CD4-positive, alpha-beta memory T cell (primary cell): ENCODE measurements around the gene CCSER1. TPM values are rescaled to one million over a fixed set of nuclear protein-coding genes. Genes with fewer than 3 reads are reported as not detected.

ENCODE experiments used
- CTCF ChIA-PET: fragments of 350-600 bp; sonication (Branson Sonifier 250); formaldehyde crosslinking; loops from one replicate; lab custom pipeline; 2021; ENCODE audit warnings: inconsistent platforms; ENCODE audit not compliant: partially characterized antibody; lab: Charles Lee
- POLR2A ChIA-PET: fragments of 350-600 bp; sonication (Branson Sonifier 250); formaldehyde crosslinking; loops from one replicate; lab custom pipeline; 2021; ENCODE audit not compliant: partially characterized antibody; lab: Charles Lee
- DNase-seq, 5 donors: peaks; one replicate each; pipeline versions ENCODE4 v3.0.0 to v3.0.0-alpha.2; 2020 to 2022; ENCODE audit warnings: mixed read lengths in 1 of 5
- H3K27ac ChIP-seq: one replicate; pipeline ENCODE4 v1.7.0; 2013; ENCODE audit warnings: low read depth, low read length
- H3K27me3 ChIP-seq: 2 replicates; pipeline ENCODE4 v1.7.0; 2013; ENCODE audit warnings: mild to moderate bottlenecking, low read length, moderate library complexity; ENCODE audit not compliant: insufficient read depth
- H3K36me3 ChIP-seq: 2 replicates; pipeline ENCODE4 v1.7.0; 2013; ENCODE audit warnings: mild to moderate bottlenecking, low read length, moderate library complexity; ENCODE audit not compliant: insufficient read depth
- H3K4me1 ChIP-seq: 2 replicates; pipeline ENCODE4 v1.7.0; 2013; ENCODE audit warnings: mild to moderate bottlenecking, low read length, moderate library complexity; ENCODE audit not compliant: insufficient read depth
- H3K4me3 ChIP-seq, 2 donors: one replicate each; pipeline ENCODE4 v1.7.0; 2013; ENCODE audit warnings: low read length in 2 of 2, mild to moderate bottlenecking in 1 of 2
- H3K9me3 ChIP-seq, 2 donors: one replicate each; pipeline ENCODE4 v1.7.0; 2013; ENCODE audit warnings: low read length in 2 of 2, control low read depth in 1 of 2; ENCODE audit not compliant: control insufficient read depth in 1 of 2
- H3K27ac Mint-ChIP-seq, 7 donors: one replicate each; pipeline ENCODE4 v1.8.0; 2020 to 2021; ENCODE audit warnings: mixed read lengths in 7 of 7, mild to moderate bottlenecking in 6 of 7, inconsistent platforms in 3 of 7, moderate library complexity in 3 of 7
- H3K27me3 Mint-ChIP-seq, 2 donors: one replicate each; pipeline ENCODE4 v1.8.0; 2020 to 2021; ENCODE audit warnings: mixed read lengths in 2 of 2
- H3K36me3 Mint-ChIP-seq, 2 donors: one replicate each; pipeline ENCODE4 v1.8.0; 2020 to 2021; ENCODE audit warnings: mixed read lengths in 2 of 2, inconsistent platforms in 1 of 2, mild to moderate bottlenecking in 1 of 2
- H3K4me1 Mint-ChIP-seq, 4 donors: one replicate each; pipeline ENCODE4 v1.8.0; 2020 to 2021; ENCODE audit warnings: mixed read lengths in 4 of 4, mild to moderate bottlenecking in 1 of 4
- H3K4me3 Mint-ChIP-seq, 8 donors: one replicate each; pipeline ENCODE4 v1.8.0; 2020 to 2021; ENCODE audit warnings: mixed read lengths in 8 of 8, mild to moderate bottlenecking in 7 of 8, moderate library complexity in 6 of 8, inconsistent platforms in 3 of 8
- H3K9me3 Mint-ChIP-seq, 8 donors: one replicate each; pipeline ENCODE4 v1.8.0; 2020 to 2021; ENCODE audit warnings: mixed read lengths in 8 of 8, mild to moderate bottlenecking in 5 of 8, inconsistent platforms in 3 of 8, moderate library complexity in 1 of 8
- intact Hi-C: fragments of 100-400 bp; cut with micrococcal nuclease; formaldehyde crosslinking; loops from one replicate; pipeline ENCODE4 v1.15.1; 2023
- polyA plus RNA-seq, 2 donors: library from polyadenylated mRNA; unstranded; fragments of 300-500 nt; fragmentation: Illumina TruSeq; gene quantifications; one replicate each; pipeline ENCODE4 v1.2.3, GENCODE V29; 2021
- total RNA-seq, 2 experiments: library from RNA; stranded (reverse); gene quantifications; one replicate each; pipeline ENCODE4 v1.2.3, GENCODE V29; 2021

Gene CCSER1
- total and polyA plus RNA-seq, 4 experiments from 2014 or later = 0.47 to 2.0 (median 1.7) TPM; not detected in 1

GRCh38 chr4:90280954-90281353 lies 153.8 kb downstream of the CCSER1 start:
- ChIA-PET POLR2A (no interaction called here), CTCF (no interaction called here)
- DNase-seq = no peak
- H3K4me1 ChIP-seq = no peaks in the 10 kb centered on the region
- H3K36me3 ChIP-seq = no peaks in the 10 kb centered on the region
- no peak overlapping the region for H3K27ac ChIP-seq
- H3K9me3 ChIP-seq = no peaks in the 10 kb centered on the region
- Mint-ChIP-seq H3K9me3 (peaks cover 0 to 4% (median 0%) of the 10 kb centered on the region in 8 donors), H3K36me3 (no peaks in the 10 kb centered on the region), H3K4me1 (no peaks in the 10 kb centered on the region), H3K4me3 (no peak overlapping the region), H3K27me3 (peaks cover 0 to 1% of the 10 kb centered on the region in 2 donors), H3K27ac (no peak overlapping the region)
- no peaks in the 10 kb centered on the region for H3K27me3 ChIP-seq
- H3K4me3 ChIP-seq = no peak overlapping the region
- intact Hi-C loops = no loop called here

GRCh38 chr4:90281541-90282355 lies 154.6 kb downstream of the CCSER1 start:
- Histone ChIP-seq H3K36me3 (no peaks in the 10 kb centered on the region), H3K4me3 (no peak overlapping the region), H3K9me3 (no peaks in the 10 kb centered on the region), H3K4me1 (no peaks in the 10 kb centered on the region), H3K27me3 (no peaks in the 10 kb centered on the region), H3K27ac (no peak overlapping the region)
- CTCF ChIA-PET = no interaction called here
- Mint-ChIP-seq H3K4me3 (no peak overlapping the region), H3K9me3 (peaks cover 0 to 4% (median 0%) of the 10 kb centered on the region in 8 donors), H3K27ac (no peak overlapping the region), H3K36me3 (no peaks in the 10 kb centered on the region), H3K27me3 (peaks cover 0 to 1% of the 10 kb centered on the region in 2 donors), H3K4me1 (no peaks in the 10 kb centered on the region)
- POLR2A ChIA-PET = no interaction called here
- DNase-seq = no peak
- intact Hi-C loops = no loop called here

- no peak overlapping the region for H3K27ac Mint-ChIP-seq
- no peaks in the 10 kb centered on the region for H3K27me3 ChIP-seq
- ChIA-PET CTCF (no interaction called here), POLR2A (no interaction called here)
- H3K36me3 ChIP-seq = no peaks in the 10 kb centered on the region
- H3K4me1 Mint-ChIP-seq = no peaks in the 10 kb centered on the region
- H3K27me3 Mint-ChIP-seq = peaks cover 0 to 2% of the 10 kb centered on the region in 2 donors
- no peak overlapping the region for H3K4me3 ChIP-seq
- no peak overlapping the region for H3K4me3 Mint-ChIP-seq
- H3K9me3 Mint-ChIP-seq = no peaks in the 10 kb centered on the region
- no peaks in the 10 kb centered on the region for H3K4me1 ChIP-seq
- H3K9me3 ChIP-seq = no peaks in the 10 kb centered on the region
- no peak for DNase-seq
- intact Hi-C loops = loop anchor here (5.0 kb wide), 1 partner anchor 853 kb away; no protein-coding TSS in a partner anchor
- H3K27ac ChIP-seq = no peak overlapping the region
- no peaks in the 10 kb centered on the region for H3K36me3 Mint-ChIP-seq
Observed at GRCh38 chr4:90290345-90290744, 163.2 kb downstream of the CCSER1 start.

- intact Hi-C loops = loop anchor here (5.0 kb wide), 1 partner anchor 855 kb away; no protein-coding TSS in a partner anchor
- Mint-ChIP-seq H3K9me3 (no peaks in the 10 kb centered on the region), H3K4me3 (no peak overlapping the region), H3K27me3 (peaks cover 0 to 1% of the 10 kb centered on the region in 2 donors), H3K27ac (no peak overlapping the region), H3K4me1 (no peaks in the 10 kb centered on the region), H3K36me3 (no peaks in the 10 kb centered on the region)
- H3K4me1 ChIP-seq = no peaks in the 10 kb centered on the region
- CTCF ChIA-PET = no interaction called here
- no peak overlapping the region for H3K27ac ChIP-seq
- H3K9me3 ChIP-seq = no peaks in the 10 kb centered on the region
- H3K36me3 ChIP-seq = no peaks in the 10 kb centered on the region
- no peak for DNase-seq
- POLR2A ChIA-PET = no interaction called here
- no peaks in the 10 kb centered on the region for H3K27me3 ChIP-seq
- no peak overlapping the region for H3K4me3 ChIP-seq
Observed at GRCh38 chr4:90292438-90292837, 165.2 kb downstream of the CCSER1 start.

- POLR2A ChIA-PET = no interaction called here
- Mint-ChIP-seq H3K9me3 (no peaks in the 10 kb centered on the region), H3K4me3 (no peak overlapping the region), H3K27ac (no peak overlapping the region), H3K4me1 (no peaks in the 10 kb centered on the region), H3K36me3 (no peaks in the 10 kb centered on the region), H3K27me3 (peaks cover 0 to 3% of the 10 kb centered on the region in 2 donors)
- no peak overlapping the region for H3K27ac ChIP-seq
- no peaks in the 10 kb centered on the region for H3K27me3 ChIP-seq
- no peak for DNase-seq
- H3K9me3 ChIP-seq = no peaks in the 10 kb centered on the region
- no peak overlapping the region for H3K4me3 ChIP-seq
- H3K36me3 ChIP-seq = no peaks in the 10 kb centered on the region
- CTCF ChIA-PET = no interaction called here
- H3K4me1 ChIP-seq = no peaks in the 10 kb centered on the region
- intact Hi-C loops = loop anchor here (5.0 kb wide), 1 partner anchor 856 kb away; no protein-coding TSS in a partner anchor
Observed at GRCh38 chr4:90293320-90293719, 166.1 kb downstream of the CCSER1 start.

- intact Hi-C loops = no loop called here
- POLR2A ChIA-PET = no interaction called here
Observed at GRCh38 chr4:90299373-90299772, 172.2 kb downstream of the CCSER1 start.

GRCh38 chr4:90306810-90307209 lies 179.6 kb downstream of the CCSER1 start:
- Mint-ChIP-seq H3K4me3 (no peak overlapping the region), H3K4me1 (no peaks in the 10 kb centered on the region), H3K9me3 (peaks cover 0 to 3% (median 0%) of the 10 kb centered on the region in 8 donors), H3K27me3 (no peaks in the 10 kb centered on the region), H3K27ac (no peak overlapping the region), H3K36me3 (no peaks in the 10 kb centered on the region)
- H3K4me3 ChIP-seq = no peak overlapping the region
- no peaks in the 10 kb centered on the region for H3K27me3 ChIP-seq
- ChIA-PET CTCF (no interaction called here), POLR2A (no interaction called here)
- no peaks in the 10 kb centered on the region for H3K4me1 ChIP-seq
- no peaks in the 10 kb centered on the region for H3K9me3 ChIP-seq
- no peak for DNase-seq
- intact Hi-C loops = no loop called here
- no peak overlapping the region for H3K27ac ChIP-seq
- no peaks in the 10 kb centered on the region for H3K36me3 ChIP-seq

More at GRCh38 chr4:90299373-90299772, 172.2 kb downstream of the CCSER1 start:
- H3K4me3 Mint-ChIP-seq = no peak overlapping the region
- H3K4me1 Mint-ChIP-seq = no peaks in the 10 kb centered on the region
- H3K27ac Mint-ChIP-seq = no peak overlapping the region
- Histone ChIP-seq H3K36me3 (no peaks in the 10 kb centered on the region), H3K27me3 (no peaks in the 10 kb centered on the region), H3K9me3 (no peaks in the 10 kb centered on the region), H3K4me3 (no peak overlapping the region), H3K27ac (no peak overlapping the region), H3K4me1 (no peaks in the 10 kb centered on the region)
- CTCF ChIA-PET = no interaction called here
- DNase-seq = no peak
- no peaks in the 10 kb centered on the region for H3K36me3 Mint-ChIP-seq
- H3K9me3 Mint-ChIP-seq = peaks cover 0 to 3% (median 0%) of the 10 kb centered on the region in 8 donors
- peaks cover 0 to 2% of the 10 kb centered on the region in 2 donors for H3K27me3 Mint-ChIP-seq
